Activated CD8-positive, alpha-beta memory T cell treated with anti-CD3 and anti-CD28 coated beads for 36 hours (primary cell): ENCODE measurements around the gene PMEPA1. TPM values are rescaled to one million over a fixed set of nuclear protein-coding genes. Genes with fewer than 3 reads are reported as not detected.

Experiments used
- CTCF ChIA-PET: fragments of 350-600 bp; sonication (Branson Sonifier 250); formaldehyde crosslinking; loops from one replicate; lab custom pipeline; 2021; ENCODE audit warnings: antibody characterized with exemption; lab: Charles Lee
- POLR2A ChIA-PET: fragments of 350-600 bp; sonication (Branson Sonifier 250); formaldehyde crosslinking; loops from one replicate; lab custom pipeline; 2021; ENCODE audit warnings: antibody characterized with exemption; lab: Charles Lee
- total RNA-seq, 2 experiments: library from RNA; stranded (reverse); gene quantifications; one replicate each; pipeline ENCODE4 v1.2.3, GENCODE V29; 2021

PMEPA1 gene
- total RNA-seq, 2 experiments from 2014 or later, result 2.2 to 2.6 TPM

DNA sequence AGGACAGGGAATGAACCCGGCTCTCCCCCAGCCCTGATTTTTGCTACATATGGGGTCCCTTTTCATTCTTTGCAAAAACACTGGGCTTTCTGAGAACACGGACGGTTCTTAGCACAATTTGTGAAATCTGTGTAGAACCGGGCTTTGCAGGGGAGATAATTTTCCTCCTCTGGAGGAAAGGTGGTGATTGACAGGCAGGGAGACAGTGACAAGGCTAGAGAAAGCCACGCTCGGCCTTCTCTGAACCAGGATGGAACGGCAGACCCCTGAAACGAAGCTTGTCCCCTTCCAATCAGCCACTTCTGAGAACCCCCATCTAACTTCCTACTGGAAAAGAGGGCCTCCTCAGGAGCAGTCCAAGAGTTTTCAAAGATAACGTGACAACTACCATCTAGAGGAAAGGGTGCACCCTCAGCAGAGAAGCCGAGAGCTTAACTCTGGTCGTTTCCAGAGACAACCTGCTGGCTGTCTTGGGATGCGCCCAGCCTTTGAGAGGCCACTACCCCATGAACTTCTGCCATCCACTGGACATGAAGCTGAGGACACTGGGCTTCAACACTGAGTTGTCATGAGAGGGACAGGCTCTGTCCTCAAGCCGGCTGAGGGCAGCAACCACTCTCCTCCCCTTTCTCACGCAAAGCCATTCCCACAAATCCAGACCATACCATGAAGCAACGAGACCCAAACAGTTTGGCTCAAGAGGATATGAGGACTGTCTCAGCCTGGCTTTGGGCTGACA is 60.8 kb downstream of the PMEPA1 start:
- ChIA-PET CTCF (no interaction called here), POLR2A (no interaction called here)

DNA sequence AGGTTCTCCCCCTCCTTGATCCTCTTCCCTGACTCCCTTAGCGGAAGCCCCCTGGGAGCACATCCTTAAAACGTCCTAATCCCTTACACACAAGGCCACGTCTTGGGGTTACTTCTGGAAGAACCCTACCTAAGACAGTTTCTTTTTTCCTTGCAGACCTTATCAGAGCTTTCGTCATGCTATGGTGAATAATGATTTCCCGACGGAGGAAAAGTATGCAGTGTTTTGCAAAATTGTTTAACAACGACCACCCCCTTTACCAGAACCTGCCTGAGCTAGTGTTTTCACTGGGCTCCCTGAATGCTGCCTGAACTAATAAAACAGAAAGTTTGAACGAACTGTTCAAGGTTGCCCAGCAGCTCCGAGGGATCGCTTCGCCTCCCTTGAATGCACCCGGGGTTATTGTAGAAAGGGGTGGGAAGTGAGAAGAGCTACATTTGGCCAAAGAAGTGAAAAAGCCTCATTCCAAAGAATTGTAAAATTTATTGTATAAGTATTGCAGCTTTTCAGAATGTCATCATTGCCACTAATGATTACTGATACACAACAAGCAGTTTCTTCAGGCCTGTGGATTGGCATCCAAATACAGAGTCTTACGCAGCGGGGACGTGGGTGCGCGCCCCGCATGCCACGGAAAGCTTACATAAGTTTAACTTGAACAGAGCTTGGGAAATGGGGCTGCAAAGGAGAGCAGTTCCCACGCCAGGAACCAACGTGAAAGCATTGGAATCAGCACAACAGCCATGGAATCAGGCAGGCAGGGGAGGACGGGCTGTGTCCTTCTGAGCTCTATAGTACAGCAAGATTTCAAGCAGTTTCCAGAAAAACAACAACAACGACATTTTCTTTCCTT is 61.7 kb downstream of the PMEPA1 start:
- POLR2A ChIA-PET, result no interaction called here
- CTCF ChIA-PET, result no interaction called here

DNA sequence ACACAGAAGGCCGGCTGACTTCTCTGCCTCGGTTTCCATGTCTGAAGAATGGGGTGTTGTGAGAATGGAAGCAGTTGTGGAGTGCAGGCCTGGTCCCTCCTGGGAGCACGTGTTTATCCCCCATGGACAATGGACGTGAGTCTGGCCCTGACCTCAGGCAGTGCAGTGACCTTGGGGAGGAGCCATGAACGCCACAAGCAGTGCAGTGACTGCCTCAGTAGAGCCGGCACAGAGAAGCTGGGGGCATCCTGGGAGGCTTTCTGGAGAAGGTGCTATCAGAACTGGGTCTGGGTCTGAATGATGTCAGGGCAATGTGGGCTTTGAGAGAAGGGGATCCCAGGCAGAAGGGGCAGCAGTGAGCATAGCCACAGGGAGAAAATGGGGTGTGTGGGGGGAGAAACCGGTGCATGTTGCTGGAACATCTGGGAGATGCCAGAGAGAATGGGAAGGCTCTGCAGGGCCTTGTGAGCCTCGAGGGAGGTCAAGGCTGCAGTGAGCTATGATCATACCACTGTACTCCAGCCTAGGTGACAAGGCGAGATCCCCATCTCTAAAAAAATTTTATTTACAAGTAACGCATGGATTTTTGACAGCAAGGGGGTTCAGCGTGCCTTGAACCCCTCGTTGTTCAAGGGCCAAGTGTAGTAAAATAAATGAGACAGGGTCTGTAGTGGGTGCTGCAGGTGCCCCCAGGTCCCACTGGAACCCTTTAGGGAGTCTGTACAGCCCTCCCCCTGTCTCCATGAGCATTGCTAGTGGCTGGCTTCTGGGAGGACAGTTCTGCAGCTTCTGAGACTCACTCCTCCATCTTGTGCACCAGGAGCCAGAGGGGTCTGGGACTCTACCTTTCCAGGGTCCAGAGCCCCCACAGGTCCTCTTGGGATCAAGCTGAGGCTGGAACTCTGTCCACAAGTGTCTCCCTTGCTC is 62.5 kb downstream of the PMEPA1 start:
- POLR2A ChIA-PET, result no interaction called here
- CTCF ChIA-PET, result no interaction called here

DNA sequence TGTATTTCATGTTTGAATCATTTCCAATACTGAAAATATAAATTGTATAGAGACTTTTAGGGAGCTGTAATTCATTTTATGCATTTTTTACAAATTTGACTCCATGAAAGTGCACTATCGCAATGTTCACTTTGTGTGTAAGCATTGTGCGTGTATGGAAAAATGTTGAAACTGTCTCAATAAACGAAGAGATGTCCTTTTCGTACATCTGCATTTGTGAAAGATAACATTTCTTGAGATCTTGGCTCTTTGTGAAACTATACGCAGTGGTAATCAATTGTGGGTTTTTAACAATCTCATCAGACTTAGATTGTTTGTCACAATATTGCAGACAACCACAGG is 70.9 kb downstream of the PMEPA1 start:
- CTCF ChIA-PET, result no interaction called here
- POLR2A ChIA-PET, result no interaction called here

DNA sequence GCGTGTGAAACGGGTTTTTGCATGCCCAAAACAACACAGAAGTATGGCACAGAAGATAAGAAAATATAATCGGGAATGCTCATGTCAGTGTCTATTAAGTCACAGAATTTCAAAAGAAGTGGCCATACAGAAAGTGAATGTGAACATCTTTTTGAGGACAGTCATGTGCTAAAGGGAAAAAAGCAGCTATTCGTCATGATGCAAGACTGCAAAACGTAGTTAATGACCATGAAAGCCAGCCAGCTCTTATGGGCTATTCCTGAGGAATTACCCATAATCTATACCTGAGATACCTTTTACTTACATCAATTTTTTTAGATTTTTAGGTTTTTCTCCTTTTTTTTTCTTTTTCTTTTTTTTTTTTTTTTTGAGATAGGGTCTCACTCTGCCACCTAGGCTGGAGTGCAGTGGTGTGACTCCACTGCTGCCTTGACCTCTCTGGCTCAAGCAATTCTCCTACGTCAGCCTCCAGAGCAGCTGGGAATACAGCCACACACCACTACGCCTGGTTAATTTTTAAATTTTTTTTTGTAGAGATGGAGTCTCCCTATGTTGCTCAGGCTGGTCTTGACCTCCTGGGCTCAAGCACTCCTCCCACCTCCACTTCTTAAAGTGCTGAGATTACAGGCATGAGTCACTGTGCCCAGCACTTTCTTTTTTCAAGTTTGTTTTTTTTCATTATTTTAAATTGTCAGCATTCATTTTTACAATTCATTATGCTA is 71.5 kb downstream of the PMEPA1 start:
- POLR2A ChIA-PET, result no interaction called here
- CTCF ChIA-PET, result no interaction called here

DNA sequence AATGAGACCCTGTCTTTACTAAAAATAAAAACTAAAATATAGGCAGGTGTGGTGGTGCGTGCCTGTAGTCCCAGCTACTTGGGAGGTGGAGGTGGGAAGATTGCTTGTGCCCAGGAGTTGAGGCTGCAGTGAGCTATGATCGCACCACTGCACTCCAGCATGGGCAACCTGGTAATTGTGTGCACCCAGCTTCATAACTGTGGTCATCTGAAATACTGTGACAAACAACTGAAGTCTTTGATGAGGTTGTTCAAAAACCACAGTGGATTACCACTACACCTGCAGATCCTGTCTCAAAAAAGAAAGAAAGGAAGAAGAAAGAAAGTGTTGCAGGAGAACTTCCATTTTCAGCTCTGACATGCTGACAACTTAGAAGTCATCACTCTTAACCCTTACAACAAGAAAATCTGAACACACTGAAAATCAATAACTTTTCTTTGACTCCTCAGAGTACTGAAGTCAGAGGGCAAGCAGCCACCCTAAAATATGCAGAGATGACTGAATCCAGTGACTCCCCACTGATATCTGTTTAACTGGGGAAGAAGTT is 75.8 kb downstream of the PMEPA1 start:
- ChIA-PET POLR2A (no interaction called here), CTCF (no interaction called here)

DNA sequence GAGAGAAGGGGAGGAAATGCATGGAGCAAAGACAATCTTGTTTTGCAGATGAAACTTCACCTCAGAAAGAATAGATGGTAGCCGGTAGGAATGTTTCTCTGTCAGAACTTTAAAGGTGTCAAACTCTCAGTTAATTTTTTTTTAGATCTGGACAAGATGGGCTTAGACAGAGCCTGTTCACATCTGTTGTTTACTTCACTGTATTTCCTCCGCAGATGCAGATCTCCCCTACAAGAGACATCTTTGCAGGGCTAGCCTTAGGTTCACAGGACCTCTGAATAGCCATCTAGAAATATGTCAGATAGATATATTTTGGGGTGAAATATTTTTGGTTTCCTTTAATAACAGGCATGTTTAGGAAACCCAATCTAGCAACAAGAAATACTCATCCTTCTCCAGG is 77.5 kb downstream of the PMEPA1 start:
- ChIA-PET POLR2A (no interaction called here), CTCF (no interaction called here)

DNA sequence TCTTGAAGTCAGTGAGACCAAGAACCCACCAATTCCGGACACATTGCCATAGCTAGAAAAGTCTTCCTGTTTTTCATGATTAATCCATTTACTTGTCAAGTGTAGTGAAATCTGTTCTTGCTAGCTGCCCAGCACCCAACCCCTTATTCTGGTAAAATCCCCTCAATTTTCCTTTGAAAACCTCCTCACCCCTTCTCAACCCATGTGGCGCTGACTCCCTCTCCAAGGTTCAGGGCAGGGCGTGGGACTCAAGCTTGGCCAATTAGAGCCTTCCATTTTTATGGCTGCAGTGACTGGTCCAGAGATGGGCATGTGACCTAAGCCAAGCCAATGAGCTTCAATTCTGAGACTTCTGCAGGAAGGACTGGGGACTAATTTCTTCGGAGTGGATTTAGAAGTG is 79.8 kb downstream of the PMEPA1 start:
- CTCF ChIA-PET, result interaction anchor here (0.9 to 1.4 kb wide), 4 partner anchors 10 to 676 kb away, joined by 3 to 6 read pairs (median 6); partner anchors contain the start of gene ZBP1
- POLR2A ChIA-PET, result interaction anchor here (1.0 to 2.7 kb wide), 2 partner anchors 10 to 12 kb away, joined by 3 to 12 read pairs; partner anchors contain the start of gene ZBP1

DNA sequence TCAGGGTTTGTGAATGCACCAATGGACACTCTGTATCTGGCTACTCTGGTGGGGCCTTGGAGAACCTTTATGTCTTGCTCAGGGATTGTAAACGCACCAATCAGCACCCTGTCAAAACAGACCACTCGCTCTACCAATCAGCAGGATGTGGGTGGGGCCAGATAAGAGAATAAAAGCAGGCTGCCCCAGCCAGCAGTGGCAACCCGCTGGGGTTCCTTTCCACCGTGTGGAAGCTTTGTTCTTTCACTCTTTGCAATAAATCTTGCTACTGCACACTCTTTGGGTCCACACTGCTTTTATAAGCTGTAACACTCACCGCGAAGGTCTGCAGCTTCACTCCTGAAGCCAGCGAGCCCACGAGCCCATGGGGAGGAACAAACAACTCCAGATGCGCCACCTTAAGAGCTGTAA is 80.3 kb downstream of the PMEPA1 start:
- ChIA-PET POLR2A (interaction anchor here (1.0 to 2.7 kb wide), 2 partner anchors 10 to 12 kb away, joined by 3 to 12 read pairs; partner anchors contain the start of gene ZBP1), CTCF (interaction anchor here (0.9 to 1.4 kb wide), 4 partner anchors 9 to 676 kb away, joined by 3 to 6 read pairs (median 6); partner anchors contain the start of gene ZBP1)

DNA sequence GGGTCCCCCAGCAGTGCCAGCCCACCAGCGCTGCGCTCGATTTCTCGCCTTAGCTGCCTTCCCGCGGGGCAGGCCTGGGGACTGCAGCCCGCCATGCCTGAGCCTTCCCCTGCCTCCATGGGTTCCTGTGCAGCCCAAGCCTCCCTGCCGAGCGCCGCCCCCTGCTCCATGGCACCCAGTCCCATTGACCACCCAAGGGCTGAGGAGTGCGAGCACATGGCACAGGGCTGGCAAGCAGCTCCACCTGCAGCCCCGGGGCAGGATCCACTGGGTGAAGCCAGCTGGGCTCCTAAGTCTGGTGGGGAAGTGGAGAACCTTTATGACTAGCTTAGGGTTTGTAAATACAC is 80.9 kb downstream of the PMEPA1 start:
- POLR2A ChIA-PET, result interaction anchor here (2.7 kb wide), 1 partner anchor 9 kb away, joined by 12 read pairs; the partner anchor contains the start of gene ZBP1
- CTCF ChIA-PET, result interaction anchor here (1.2 to 1.4 kb wide), 2 partner anchors 9 to 677 kb away, joined by 3 to 6 read pairs; partner anchors contain the start of gene ZBP1

DNA sequence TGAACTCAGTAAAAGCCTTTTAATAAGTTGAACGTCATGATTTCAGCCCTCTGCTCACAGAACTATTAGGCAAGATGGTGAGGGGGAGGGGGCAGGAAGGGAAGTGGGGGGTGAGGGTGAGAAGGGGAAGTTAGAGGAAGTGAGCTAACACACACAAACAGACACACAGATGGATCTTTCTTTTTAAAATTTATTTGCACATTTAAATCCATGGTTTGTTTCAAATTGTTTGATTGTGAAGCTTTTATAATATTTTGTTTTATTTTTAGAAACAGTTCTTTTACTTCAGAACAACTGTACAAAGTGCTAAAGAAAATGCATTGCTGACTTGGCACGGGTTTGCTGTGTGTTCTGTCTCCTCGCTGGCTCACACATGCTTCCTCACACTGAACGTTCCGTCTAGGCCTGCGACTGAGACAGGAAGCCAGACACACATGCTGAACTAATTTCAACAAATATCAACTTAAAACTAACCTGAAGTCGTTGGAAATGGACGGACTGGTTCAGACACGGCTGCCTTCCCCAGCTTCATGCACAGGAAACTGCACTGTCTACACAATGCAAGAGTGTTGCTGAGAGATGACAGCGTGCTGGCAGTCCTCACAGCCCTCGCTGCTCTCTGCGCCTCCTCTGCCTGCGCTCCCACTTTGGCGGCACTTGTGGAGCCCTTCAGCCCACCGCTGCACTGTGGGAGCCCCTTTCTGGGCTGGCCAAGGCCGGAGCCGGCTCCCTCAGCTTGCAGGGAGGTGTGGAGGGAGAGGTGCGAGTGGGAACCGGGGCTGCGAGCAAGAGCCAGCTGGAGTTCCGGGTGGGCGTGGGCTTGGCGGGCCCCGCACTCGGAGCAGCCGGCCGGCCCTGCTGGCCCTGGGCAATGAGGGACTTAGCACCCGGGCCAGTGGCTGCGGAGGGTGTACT is 81.5 kb downstream of the PMEPA1 start:
- POLR2A ChIA-PET, result interaction anchor here (0.6 to 2.7 kb wide), 2 partner anchors 8 to 197 kb away, joined by 3 to 12 read pairs; partner anchors contain the start of gene ZBP1
- CTCF ChIA-PET, result interaction anchor here (0.6 to 1.7 kb wide), 4 partner anchors 8 to 551 kb away, joined by 3 to 4 read pairs (median 3); partner anchors contain the start of gene ZBP1

DNA sequence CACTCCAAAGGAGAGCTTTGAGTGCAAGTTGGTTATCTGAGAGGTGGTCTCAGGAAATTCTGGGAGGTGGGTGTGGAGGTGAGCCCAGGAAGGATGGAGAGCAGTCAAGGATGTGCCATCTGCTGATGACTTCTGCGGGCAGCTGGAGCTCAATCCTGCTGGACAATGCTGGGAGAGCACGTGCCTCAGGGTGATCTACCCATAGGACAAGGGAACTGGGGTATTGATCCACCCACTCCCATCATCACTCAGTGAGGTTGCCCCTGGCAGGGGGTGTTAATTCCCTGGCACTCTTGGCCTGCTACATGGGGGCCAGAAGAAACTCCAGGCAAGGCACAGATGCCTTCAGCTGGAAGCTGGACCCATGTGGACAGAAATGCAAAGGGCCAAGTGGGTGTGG is 82.5 kb downstream of the PMEPA1 start:
- ChIA-PET CTCF (interaction anchor here (0.6 to 1.7 kb wide), 4 partner anchors 7 to 552 kb away, joined by 3 to 4 read pairs (median 3); partner anchors contain the start of gene ZBP1), POLR2A (no interaction called here)

DNA sequence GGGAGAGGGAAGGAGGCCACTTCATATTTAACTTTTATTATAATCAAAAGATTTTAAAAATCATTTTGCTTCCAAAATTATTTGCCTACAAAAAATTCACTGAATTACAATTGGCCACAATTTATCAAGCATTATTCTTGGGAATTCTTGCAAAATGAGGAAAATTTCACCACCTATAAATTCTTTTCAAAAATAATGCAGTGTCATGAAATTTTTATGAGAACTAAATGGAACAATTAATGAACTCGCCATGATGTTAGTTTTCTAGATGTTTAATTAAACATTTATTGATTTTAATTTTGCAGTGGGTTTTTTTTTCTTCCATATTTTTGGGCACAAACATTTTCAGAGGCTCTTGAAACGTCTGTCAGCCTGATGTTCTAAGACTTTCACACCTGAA is 83.8 kb downstream of the PMEPA1 start:
- CTCF ChIA-PET, result interaction anchor here (0.8 kb wide), 1 partner anchor 29 kb away, joined by 3 read pairs; no protein-coding TSS in a partner anchor
- POLR2A ChIA-PET, result no interaction called here

DNA sequence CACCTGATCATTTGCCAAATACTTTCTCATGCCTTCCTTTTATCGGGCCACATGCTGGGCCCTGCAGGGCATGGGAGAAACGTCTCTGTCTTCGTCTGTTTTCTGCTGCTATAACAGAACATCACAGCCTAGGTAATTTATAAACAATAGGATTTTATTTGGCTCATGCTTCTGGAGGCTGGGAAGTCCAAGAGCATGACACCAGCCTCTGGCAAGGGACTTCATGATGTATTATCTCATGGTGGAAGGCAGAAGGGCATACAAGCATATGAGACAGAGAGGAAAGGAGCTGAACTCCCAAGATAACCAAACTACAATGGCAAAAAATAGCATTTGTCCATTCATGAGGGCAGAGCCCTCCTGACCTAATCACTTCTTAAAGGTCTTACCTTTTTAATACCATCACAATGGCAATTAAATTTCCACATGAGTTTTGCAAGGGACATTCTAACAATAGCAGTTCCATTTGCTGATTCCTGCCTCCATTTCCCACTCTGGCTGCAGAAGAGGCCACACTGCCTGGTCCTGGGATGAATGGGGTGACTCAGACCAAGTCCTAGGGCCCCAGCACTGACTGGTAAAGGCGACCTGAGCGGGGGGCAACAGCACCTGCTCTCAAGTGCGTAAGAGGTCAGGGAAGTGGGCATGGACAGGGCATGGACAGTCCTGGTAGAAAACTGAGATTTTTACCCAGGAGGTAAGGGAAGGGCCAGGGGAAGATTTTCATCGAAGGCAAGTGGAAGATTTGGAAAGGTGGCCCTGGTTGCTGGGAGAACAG is 84.4 kb downstream of the PMEPA1 start:
- ChIA-PET CTCF (interaction anchor here (1.6 to 2.1 kb wide), 3 partner anchors 28 to 555 kb away, joined by 3 to 5 read pairs (median 4); no protein-coding TSS in a partner anchor), POLR2A (no interaction called here)

DNA sequence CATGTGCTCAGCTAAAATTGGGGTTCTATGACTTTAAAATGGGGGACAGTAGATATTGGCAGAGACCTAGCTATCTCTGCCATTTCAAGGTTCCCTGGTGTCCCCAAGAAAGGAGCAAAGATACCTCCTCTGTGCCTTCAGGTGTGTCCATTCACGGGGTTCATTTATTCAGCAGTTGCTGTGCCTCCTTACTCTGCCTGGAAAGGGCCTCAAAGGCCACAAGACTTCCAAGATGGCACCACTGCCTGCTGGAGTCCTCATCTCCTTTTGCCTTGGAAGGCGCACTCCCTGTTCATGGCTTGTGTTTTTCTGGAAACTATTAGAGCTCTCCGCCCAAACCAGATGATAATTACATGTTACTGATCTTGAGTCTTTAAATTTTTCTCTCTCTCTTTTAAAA is 85.7 kb downstream of the PMEPA1 start:
- ChIA-PET POLR2A (no interaction called here), CTCF (interaction anchor here (1.6 to 2.5 kb wide), 4 partner anchors 27 to 556 kb away, joined by 3 to 6 read pairs (median 4); no protein-coding TSS in a partner anchor)
